H1 (cell line): ENCODE data around the gene DEDD. TPM values are rescaled to one million over a fixed set of nuclear protein-coding genes. Genes with fewer than 3 reads are reported as not detected.

Source experiments
- BRCA1 ChIP-seq: IDR thresholded peaks from 2 replicates; pipeline ENCODE4 v1.6.1; 2012; ENCODE audit warnings: low read depth, low read length, improper control_type of control experiment
- CBX5 ChIP-seq: fragments of 300-800, 300-1000 bp; sonication (generic); IDR thresholded peaks from 2 replicates; pipeline ENCODE4 v1.7.1; 2016; ENCODE audit warnings: antibody characterized with exemption, low read length, low read depth
- CEBPB ChIP-seq: IDR thresholded peaks from 2 replicates; pipeline ENCODE4 v1.6.1; 2012; ENCODE audit warnings: low read depth, low read length
- CREB1 ChIP-seq: IDR thresholded peaks from 2 replicates; pipeline ENCODE4 v1.6.1; 2012; ENCODE audit warnings: inconsistent platforms
- CTBP2 ChIP-seq: IDR thresholded peaks from 2 replicates; pipeline ENCODE4 v1.7.0; 2011; ENCODE audit warnings: borderline replicate concordance, mild to moderate bottlenecking, moderate library complexity, mixed read lengths, low read length; ENCODE audit not compliant: insufficient read depth, insufficient read length
- EGR1 ChIP-seq: IDR thresholded peaks from 2 replicates; pipeline ENCODE4 v1.6.1; 2011; ENCODE audit warnings: low read depth, low read length, borderline replicate concordance
- EP300 ChIP-seq, 2 experiments: IDR thresholded peaks; 1 replicate in 1 of 2; 2 replicates in 1 of 2; pipeline ENCODE4 v1.6.1; 2011 to 2012; ENCODE audit warnings: low read depth in 2 of 2, low read length in 2 of 2, mild to moderate bottlenecking in 2 of 2, borderline replicate concordance in 1 of 2, inconsistent platforms in 1 of 2, moderate library complexity in 1 of 2
- EZH2 ChIP-seq: fragments of 200-600 bp; sonication (generic); IDR thresholded peaks from 2 replicates; pipeline ENCODE4 v1.7.1; 2012; ENCODE audit warnings: low read depth, mild to moderate bottlenecking, moderate library complexity, low read length, inconsistent platforms; ENCODE audit not compliant: severe bottlenecking
- FOSL1 ChIP-seq: IDR thresholded peaks from 2 replicates; pipeline ENCODE4 v1.6.1; 2011; ENCODE audit warnings: mild to moderate bottlenecking, low read depth, low read length, moderate library complexity; ENCODE audit not compliant: insufficient read depth
- GABPA ChIP-seq: IDR thresholded peaks from 2 replicates; pipeline ENCODE4 v1.6.1; 2011; ENCODE audit warnings: mild to moderate bottlenecking, low read length, moderate library complexity, borderline replicate concordance; ENCODE audit not compliant: insufficient read depth
- GTF2F1 ChIP-seq: IDR thresholded peaks from 2 replicates; pipeline ENCODE4 v1.6.1; 2012; ENCODE audit warnings: low read depth, low read length, improper control_type of control experiment, borderline replicate concordance
- JUND ChIP-seq: IDR thresholded peaks from 2 replicates; pipeline ENCODE4 v1.6.1; 2011; ENCODE audit warnings: mild to moderate bottlenecking, improper control_type of control experiment, low read length
- KDM5A ChIP-seq: fragments of 200-600 bp; IDR thresholded peaks from 2 replicates; pipeline ENCODE4 v1.7.1; 2012; ENCODE audit warnings: mild to moderate bottlenecking, low read length, inconsistent platforms, mixed read lengths
- POU5F1 ChIP-seq: IDR thresholded peaks from 2 replicates; pipeline ENCODE4 v1.6.1; 2011; ENCODE audit warnings: low read depth, mild to moderate bottlenecking, low read length, moderate library complexity
- RNF2 ChIP-seq: fragments of 200-900, 300-1000 bp; sonication (generic); IDR thresholded peaks from 2 replicates; pipeline ENCODE4 v1.7.1; 2016; ENCODE audit warnings: borderline replicate concordance, low read depth, mild to moderate bottlenecking, antibody characterized with exemption, low read length; ENCODE audit not compliant: poor library complexity, severe bottlenecking; ENCODE audit errors: missing control alignments
- SIRT6 ChIP-seq: IDR thresholded peaks from one replicate; pipeline ENCODE4 v1.7.1; 2012; ENCODE audit warnings: low read length, inconsistent platforms
- SP1 ChIP-seq: IDR thresholded peaks from 2 replicates; pipeline ENCODE4 v1.6.1; 2011; ENCODE audit warnings: low read depth, low read length
- TAF1 ChIP-seq: IDR thresholded peaks from 2 replicates; pipeline ENCODE4 v1.6.1; 2011; ENCODE audit warnings: mild to moderate bottlenecking, low read depth, low read length
- TAF7 ChIP-seq: optimal IDR thresholded peaks from 2 replicates; pipeline ENCODE3; 2011; ENCODE audit warnings: low read depth, mild to moderate bottlenecking, inconsistent platforms, low read length, moderate library complexity, borderline replicate concordance
- TBP ChIP-seq: IDR thresholded peaks from 2 replicates; pipeline ENCODE4 v1.6.1; 2011; ENCODE audit warnings: low read depth, low read length, improper control_type of control experiment
- TCF12 ChIP-seq: IDR thresholded peaks from 2 replicates; pipeline ENCODE4 v1.6.1; 2011; ENCODE audit warnings: low read depth, mild to moderate bottlenecking, low read length
- YY1 ChIP-seq: IDR thresholded peaks from 2 replicates; pipeline ENCODE4 v1.6.1; 2011; ENCODE audit warnings: low read depth, mild to moderate bottlenecking, low read length
- ZNF274 ChIP-seq: IDR thresholded peaks from 2 replicates; pipeline ENCODE4 v1.7.0; 2012; ENCODE audit warnings: low read length, borderline replicate concordance; ENCODE audit errors: extremely low read depth
- polyA plus RNA-seq, 7 experiments: library from polyadenylated mRNA; depleted of rRNA in 3 of 7; stranded (reverse) in 5 of 7; unstranded in 2 of 7; fragments of >200 nt in 5 of 7; fragments of 200-250 nt in 2 of 7; gene quantifications; 1 replicate in 5 of 7; 2 replicates in 1 of 7; 4 replicates in 1 of 7; pipeline versions ENCODE4 v1.2.1 to v1.2.3, GENCODE V29; 2011 to 2013; ENCODE audit warnings: missing spikeins in 2 of 7, mixed read lengths in 2 of 7
- total RNA-seq: library from RNA; stranded (reverse); fragmentation: NEBNext Ultra II Directional; extraction: Animal tissue kit (Norgen Biotek cat#: 25700); gene quantifications from 2 replicates; pipeline ENCODE4 v1.2.1, GENCODE V29; 2021

The DEDD gene
- total and polyA plus RNA-seq, 2 of the 8 experiments (the other 6 are each of a cell fraction or from before 2014, with no cell fraction given): 42.6 to 55.9 TPM

DNA sequence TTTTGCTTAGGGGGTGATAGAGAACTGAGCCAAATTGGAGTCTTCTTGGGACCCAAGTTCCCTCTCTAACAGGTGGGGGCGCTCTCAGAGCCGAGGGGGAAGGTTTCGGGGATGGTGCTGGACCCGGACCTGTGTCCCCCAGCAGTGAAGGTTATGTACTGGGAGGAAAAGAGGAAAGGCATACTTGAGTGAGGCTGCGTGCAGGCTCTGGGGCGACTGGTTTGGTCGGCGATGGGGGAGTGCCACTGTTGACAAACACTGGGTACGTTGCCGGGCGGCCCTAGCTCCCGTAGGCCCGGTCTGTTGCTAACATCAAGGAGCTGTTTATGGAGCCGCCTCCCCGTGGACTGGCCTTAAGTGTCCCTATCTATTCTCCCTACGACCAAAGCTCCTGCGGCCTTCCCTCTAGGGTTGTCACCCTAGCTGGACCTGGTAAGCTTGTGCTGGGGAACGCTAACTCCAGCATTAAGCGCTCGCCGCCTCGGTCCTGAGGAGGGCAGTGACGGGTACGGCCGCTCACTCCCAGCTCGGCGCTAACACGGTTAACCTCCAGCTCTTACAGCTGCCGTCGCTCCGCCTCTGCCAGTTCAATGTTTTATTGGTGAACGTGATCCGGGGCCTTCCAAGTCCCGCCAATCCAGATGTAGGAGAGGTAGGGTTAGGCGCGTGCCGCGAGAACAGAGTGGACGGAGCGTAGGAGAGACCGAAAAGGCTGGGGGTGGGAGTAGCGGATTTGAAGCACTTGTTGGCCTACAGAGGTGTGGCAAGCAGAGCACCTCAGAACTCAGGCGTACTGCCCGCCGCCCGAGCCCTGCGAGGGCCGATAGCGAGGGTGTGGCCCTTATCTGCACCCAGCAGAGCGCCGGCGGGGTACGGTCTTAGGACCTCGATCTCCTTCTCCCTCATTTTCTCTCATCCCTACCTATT is 33.5 kb upstream of the DEDD start, which contains the start of gene PPOX (continued):
- TF ChIP-seq FOSL1: no peak
- TF ChIP-seq CREB1: peak; percentile 56
- TF ChIP-seq BRCA1: peak; percentile 60; the same call in 1 of the 2 replicates
- TF ChIP-seq ZNF274: no peak
- 0 out of 3 replicates have a peak, but pooled peaks of 1 of the 2 experiments have one; percentile 14 for TF ChIP-seq EP300 (IDR thresholded peaks at IDR 0.05; ENCODE audit: borderline replicate concordance in 1 of 2, low read depth in 2 of 2, low read length in 2 of 2)
- no peak for TF ChIP-seq SIRT6
- TF ChIP-seq TAF1: peak; percentile 76
- TF ChIP-seq TCF12: no peak
- no peak for TF ChIP-seq GABPA
- no peak for TF ChIP-seq EZH2
- no peak for TF ChIP-seq KDM5A
- TF ChIP-seq CBX5: no peak
- peak; percentile 63; the same call in 1 of the 2 replicates for TF ChIP-seq TBP
- TF ChIP-seq YY1: no peak
- no peak for TF ChIP-seq CEBPB
- TF ChIP-seq EGR1: no peak
- TF ChIP-seq TAF7: no peak
- TF ChIP-seq RNF2: no peak
- TF ChIP-seq GTF2F1: no peak; the same call in 1 of the 2 replicates
- TF ChIP-seq CTBP2: no peak
- no peak for TF ChIP-seq POU5F1
- TF ChIP-seq JUND: 0 out of 2 replicates have a peak, but pooled peaks have one; percentile 5
- TF ChIP-seq SP1: peak; percentile 68; the same call in 1 of the 2 replicates
